ENCODE measurements around the gene C16orf92.
A peak's percentile ranks its signal among the peaks of the same experiment; 100 is the strongest.

The C16orf92 gene

DNA sequence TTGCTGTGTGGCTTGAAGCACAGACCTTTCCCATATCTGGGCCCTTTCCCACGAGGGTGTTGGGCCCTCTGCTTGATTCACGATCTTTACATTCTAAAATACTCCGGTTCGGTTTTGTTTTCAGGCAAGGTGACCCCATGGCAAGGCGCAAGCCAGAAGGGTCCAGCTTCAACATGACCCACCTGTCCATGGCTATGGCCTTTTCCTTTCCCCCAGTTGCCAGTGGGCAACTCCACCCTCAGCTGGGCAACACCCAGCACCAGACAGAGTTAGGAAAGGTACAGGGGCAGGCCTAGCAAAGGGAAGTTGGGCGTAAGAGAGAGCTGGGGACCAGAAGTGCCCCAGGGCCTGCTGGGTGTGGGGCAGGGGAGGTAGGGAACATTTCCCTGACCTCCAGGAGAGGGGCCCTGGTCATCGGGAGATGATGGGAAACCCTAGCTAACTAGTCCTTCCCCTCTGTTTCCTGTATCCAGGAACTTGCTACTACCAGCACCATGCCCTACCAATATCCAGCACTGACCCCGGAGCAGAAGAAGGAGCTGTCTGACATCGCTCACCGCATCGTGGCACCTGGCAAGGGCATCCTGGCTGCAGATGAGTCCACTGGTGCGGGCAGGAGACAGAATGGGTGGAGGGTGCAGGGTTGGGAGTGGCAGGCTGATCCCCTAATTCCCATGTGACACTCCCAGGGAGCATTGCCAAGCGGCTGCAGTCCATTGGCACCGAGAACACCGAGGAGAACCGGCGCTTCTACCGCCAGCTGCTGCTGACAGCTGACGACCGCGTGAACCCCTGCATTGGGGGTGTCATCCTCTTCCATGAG, 44.0 kb downstream of the C16orf92 start:
- Histone ChIP-seq H3K27ac (ENCODE audit: low read length) (peak overlapping the region; percentile 96), H3K27me3 (ENCODE audit: low read depth, low read length) (no peaks in the 10 kb centered on the region), H3K4me3 (ENCODE audit: low read depth in 1 of 2, low read length in 2 of 2) (peak overlapping the region; percentile 96 to 97), H3K4me1 (ENCODE audit: control insufficient read depth in 1 of 2, insufficient read depth in 2 of 2, low read length in 2 of 2) (peaks cover 24 to 53% of the 10 kb centered on the region in 2 donors), H3K9me3 (ENCODE audit: control insufficient read depth in 1 of 2, low read length in 2 of 2) (no peaks in the 10 kb centered on the region), H3K36me3 (ENCODE audit: control insufficient read depth in 1 of 2, insufficient read depth in 2 of 2, low read length in 2 of 2) (peaks cover 41 to 51% of the 10 kb centered on the region in 2 donors)

DNA sequence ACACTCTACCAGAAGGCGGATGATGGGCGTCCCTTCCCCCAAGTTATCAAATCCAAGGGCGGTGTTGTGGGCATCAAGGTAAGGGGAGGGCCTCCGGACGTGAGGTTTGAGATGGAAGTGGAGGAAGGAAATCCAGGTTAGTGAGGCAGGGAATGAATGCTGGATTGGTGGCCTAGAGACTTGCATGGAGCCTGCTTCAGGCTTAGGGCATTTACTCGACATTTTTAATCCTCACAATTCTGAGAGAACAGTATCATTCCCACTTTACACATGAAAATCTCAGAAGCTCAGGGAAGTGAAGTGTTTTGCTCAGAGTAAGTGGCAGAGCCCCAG, 44.6 kb downstream of the C16orf92 start:
- H3K9me3 ChIP-seq (ENCODE audit: control insufficient read depth in 1 of 2, low read length in 2 of 2) = no peaks in the 10 kb centered on the region

DNA sequence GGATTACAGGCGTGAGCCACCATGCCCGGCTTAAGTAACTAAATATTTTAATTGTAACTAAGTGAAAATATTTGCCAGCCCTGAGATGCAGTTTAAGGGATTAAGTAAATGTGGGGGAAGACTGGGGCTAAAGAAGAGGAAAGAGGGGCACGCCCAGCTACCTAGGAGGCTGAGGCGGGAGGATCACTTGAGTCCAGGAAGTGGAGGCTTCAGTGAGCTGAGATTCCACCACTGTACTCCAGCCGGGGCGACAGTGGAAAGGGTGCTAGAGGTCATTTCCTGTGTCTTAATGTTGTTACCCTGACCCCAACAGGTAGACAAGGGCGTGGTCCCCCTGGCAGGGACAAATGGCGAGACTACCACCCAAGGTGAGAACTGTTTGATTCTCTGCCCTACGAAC, 45.3 kb downstream of the C16orf92 start:
- Histone ChIP-seq H3K9me3 (ENCODE audit: control insufficient read depth in 1 of 2, low read length in 2 of 2) (no peaks in the 10 kb centered on the region), H3K36me3 (ENCODE audit: control insufficient read depth in 1 of 2, insufficient read depth in 2 of 2, low read length in 2 of 2) (peaks cover 44 to 58% of the 10 kb centered on the region in 2 donors), H3K4me1 (ENCODE audit: control insufficient read depth in 1 of 2, insufficient read depth in 2 of 2, low read length in 2 of 2) (peaks cover 22 to 49% of the 10 kb centered on the region in 2 donors), H3K27ac (ENCODE audit: low read length) (peak overlapping the region; percentile 26), H3K4me3 (ENCODE audit: low read depth in 1 of 2, low read length in 2 of 2) (peak overlapping the region in 1 of 2 donors; percentile 39), H3K27me3 (ENCODE audit: low read depth, low read length) (no peaks in the 10 kb centered on the region)

More for the DNA sequence above, 44.6 kb downstream of the C16orf92 start:
- Histone ChIP-seq H3K4me1 (ENCODE audit: control insufficient read depth in 1 of 2, insufficient read depth in 2 of 2, low read length in 2 of 2) (peaks cover 24 to 53% of the 10 kb centered on the region in 2 donors), H3K4me3 (ENCODE audit: low read depth in 1 of 2, low read length in 2 of 2) (peak overlapping the region; percentile 96 to 97), H3K27ac (ENCODE audit: low read length) (peak overlapping the region; percentile 96), H3K36me3 (ENCODE audit: control insufficient read depth in 1 of 2, insufficient read depth in 2 of 2, low read length in 2 of 2) (peaks cover 44 to 57% of the 10 kb centered on the region in 2 donors), H3K27me3 (ENCODE audit: low read depth, low read length) (no peaks in the 10 kb centered on the region)

DNA sequence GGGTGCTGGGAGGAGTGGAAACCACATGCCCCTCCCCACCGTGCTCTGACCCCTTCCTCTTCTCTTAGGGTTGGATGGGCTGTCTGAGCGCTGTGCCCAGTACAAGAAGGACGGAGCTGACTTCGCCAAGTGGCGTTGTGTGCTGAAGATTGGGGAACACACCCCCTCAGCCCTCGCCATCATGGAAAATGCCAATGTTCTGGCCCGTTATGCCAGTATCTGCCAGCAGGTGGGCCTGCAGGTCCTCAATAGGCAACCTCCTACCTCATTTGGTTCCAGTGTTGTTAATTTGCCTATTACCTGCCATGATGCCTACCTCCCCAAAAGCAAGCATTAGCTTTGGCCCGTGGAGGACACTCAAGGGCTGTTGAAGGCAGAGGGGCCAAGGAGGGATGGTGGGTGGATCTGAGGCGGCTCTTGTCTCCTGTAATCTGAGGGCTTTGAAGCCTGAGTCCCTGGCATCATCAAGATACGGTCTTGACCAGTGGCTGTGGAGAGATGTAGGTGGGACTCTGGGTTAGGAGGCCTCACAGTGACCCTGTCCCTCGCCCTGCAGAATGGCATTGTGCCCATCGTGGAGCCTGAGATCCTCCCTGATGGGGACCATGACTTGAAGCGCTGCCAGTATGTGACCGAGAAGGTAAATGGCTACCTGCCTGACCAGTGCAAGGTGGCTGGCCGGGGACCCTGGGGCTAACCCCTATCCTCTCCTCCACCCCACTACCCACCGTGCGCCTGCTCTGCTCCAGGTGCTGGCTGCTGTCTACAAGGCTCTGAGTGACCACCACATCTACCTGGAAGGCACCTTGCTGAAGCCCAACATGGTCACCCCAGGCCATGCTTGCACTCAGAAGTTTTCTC, 46.0 kb downstream of the C16orf92 start:
- peak overlapping the region in 1 of 2 donors; percentile 39 for H3K4me3 ChIP-seq (ENCODE audit: low read depth in 1 of 2, low read length in 2 of 2)
- no peaks in the 10 kb centered on the region for H3K27me3 ChIP-seq (ENCODE audit: low read depth, low read length)
- H3K4me1 ChIP-seq (ENCODE audit: control insufficient read depth in 1 of 2, insufficient read depth in 2 of 2, low read length in 2 of 2) = peaks cover 19 to 42% of the 10 kb centered on the region in 2 donors
- peaks cover 44 to 58% of the 10 kb centered on the region in 2 donors for H3K36me3 ChIP-seq (ENCODE audit: control insufficient read depth in 1 of 2, insufficient read depth in 2 of 2, low read length in 2 of 2)
- no peaks in the 10 kb centered on the region for H3K9me3 ChIP-seq (ENCODE audit: control insufficient read depth in 1 of 2, low read length in 2 of 2)
- peak overlapping the region; percentile 26 for H3K27ac ChIP-seq (ENCODE audit: low read length)

DNA sequence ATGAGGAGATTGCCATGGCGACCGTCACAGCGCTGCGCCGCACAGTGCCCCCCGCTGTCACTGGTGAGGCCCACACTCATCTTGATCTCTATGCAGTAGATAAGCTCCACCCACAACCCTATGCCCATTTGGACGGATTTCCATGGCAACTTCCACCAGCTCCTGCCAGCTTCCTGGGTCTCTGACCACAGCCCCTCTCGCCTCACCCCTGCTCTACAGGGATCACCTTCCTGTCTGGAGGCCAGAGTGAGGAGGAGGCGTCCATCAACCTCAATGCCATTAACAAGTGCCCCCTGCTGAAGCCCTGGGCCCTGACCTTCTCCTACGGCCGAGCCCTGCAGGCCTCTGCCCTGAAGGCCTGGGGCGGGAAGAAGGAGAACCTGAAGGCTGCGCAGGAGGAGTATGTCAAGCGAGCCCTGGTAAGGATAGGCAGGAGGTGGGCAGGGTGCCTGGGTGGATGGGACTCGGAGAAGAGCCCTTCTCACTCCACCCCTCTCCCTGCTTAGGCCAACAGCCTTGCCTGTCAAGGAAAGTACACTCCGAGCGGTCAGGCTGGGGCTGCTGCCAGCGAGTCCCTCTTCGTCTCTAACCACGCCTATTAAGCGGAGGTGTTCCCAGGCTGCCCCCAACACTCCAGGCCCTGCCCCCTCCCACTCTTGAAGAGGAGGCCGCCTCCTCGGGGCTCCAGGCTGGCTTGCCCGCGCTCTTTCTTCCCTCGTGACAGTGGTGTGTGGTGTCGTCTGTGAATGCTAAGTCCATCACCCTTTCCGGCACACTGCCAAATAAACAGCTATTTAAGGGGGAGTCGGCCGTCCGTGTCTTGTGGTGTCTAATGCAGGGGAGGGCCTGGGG, 46.8 kb downstream of the C16orf92 start:
- no peaks in the 10 kb centered on the region for H3K9me3 ChIP-seq (ENCODE audit: control insufficient read depth in 1 of 2, low read length in 2 of 2)
- no peak overlapping the region for H3K27ac ChIP-seq (ENCODE audit: low read length)
- H3K27me3 ChIP-seq (ENCODE audit: low read depth, low read length) = no peaks in the 10 kb centered on the region
- peak overlapping the region in 1 of 2 donors; percentile 39 for H3K4me3 ChIP-seq (ENCODE audit: low read depth in 1 of 2, low read length in 2 of 2)
- peaks cover 44 to 58% of the 10 kb centered on the region in 2 donors for H3K36me3 ChIP-seq (ENCODE audit: control insufficient read depth in 1 of 2, insufficient read depth in 2 of 2, low read length in 2 of 2)
- peaks cover 20 to 41% of the 10 kb centered on the region in 2 donors for H3K4me1 ChIP-seq (ENCODE audit: control insufficient read depth in 1 of 2, insufficient read depth in 2 of 2, low read length in 2 of 2)

DNA sequence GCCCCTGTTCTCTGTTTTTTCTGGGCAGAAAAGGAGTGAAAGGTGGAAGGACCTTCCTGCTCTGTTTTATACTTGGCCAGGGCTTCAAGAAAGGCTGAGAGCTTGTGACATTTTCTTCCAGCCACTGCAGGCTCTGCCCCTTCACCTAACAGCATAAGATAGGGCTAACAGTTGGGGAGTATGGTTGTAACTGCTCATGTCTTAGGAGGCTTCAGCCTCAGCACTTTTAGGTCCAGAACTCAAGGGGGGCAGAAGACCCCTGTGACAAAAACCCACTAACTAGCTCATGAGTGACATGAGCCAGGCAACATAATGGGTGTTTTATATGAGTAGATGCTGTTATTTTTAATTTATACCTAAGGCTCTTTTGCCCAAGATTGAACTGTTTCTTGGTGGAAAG, 47.5 kb downstream of the C16orf92 start:
- Histone ChIP-seq H3K4me1 (ENCODE audit: control insufficient read depth in 1 of 2, insufficient read depth in 2 of 2, low read length in 2 of 2) (peaks cover 22 to 46% of the 10 kb centered on the region in 2 donors), H3K9me3 (ENCODE audit: control insufficient read depth in 1 of 2, low read length in 2 of 2) (no peaks in the 10 kb centered on the region), H3K4me3 (ENCODE audit: low read depth in 1 of 2, low read length in 2 of 2) (no peak overlapping the region), H3K27ac (ENCODE audit: low read length) (no peak overlapping the region), H3K36me3 (ENCODE audit: control insufficient read depth in 1 of 2, insufficient read depth in 2 of 2, low read length in 2 of 2) (peaks cover 44 to 53% of the 10 kb centered on the region in 2 donors), H3K27me3 (ENCODE audit: low read depth, low read length) (no peaks in the 10 kb centered on the region)

Measured in muscle layer of duodenum (tissue), 2 donors.